ENCODE measurements around the gene ZNF165. TPM values are rescaled to one million over a fixed set of nuclear protein-coding genes. Genes with fewer than 3 reads are reported as not detected.

ZNF165 gene
- total RNA-seq, 4 donors from 2014 or later, result 1.7 to 6.9 (median 2.2) TPM

DNA sequence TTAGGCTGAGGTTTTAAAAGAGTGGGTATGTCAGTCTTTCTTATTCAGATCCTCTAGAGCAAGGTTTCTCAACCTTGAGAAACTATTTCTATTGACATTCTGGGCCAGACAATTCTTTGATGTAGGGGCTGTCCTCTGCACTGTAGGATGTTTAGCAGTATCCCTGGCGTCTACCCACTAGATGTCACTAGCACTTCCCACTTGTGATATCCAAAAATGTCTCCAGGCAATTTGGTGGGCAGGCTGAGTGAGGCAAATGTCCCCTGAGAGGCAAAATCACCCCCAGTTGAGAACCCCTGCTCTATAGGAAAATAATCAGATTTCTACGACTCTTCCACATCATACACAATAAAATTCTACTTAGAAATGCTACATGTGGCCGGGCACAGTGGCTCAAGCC is 53.6 kb downstream of the ZNF165 start:
- Histone ChIP-seq H3K27me3 (no peaks in the 10 kb centered on the region), H3K4me3 (no peak overlapping the region), H3K36me3 (peaks cover 0 to 22% (median 0%) of the 10 kb centered on the region in 3 donors), H3K27ac (no peak overlapping the region), H3K4me1 (peaks cover 6 to 36% (median 9%) of the 10 kb centered on the region in 3 donors), H3K9me3 (no peaks in the 10 kb centered on the region)
- no peak for TF ChIP-seq POLR2A (IDR thresholded peaks at IDR 0.05)
- TF ChIP-seq, protein P1, sequence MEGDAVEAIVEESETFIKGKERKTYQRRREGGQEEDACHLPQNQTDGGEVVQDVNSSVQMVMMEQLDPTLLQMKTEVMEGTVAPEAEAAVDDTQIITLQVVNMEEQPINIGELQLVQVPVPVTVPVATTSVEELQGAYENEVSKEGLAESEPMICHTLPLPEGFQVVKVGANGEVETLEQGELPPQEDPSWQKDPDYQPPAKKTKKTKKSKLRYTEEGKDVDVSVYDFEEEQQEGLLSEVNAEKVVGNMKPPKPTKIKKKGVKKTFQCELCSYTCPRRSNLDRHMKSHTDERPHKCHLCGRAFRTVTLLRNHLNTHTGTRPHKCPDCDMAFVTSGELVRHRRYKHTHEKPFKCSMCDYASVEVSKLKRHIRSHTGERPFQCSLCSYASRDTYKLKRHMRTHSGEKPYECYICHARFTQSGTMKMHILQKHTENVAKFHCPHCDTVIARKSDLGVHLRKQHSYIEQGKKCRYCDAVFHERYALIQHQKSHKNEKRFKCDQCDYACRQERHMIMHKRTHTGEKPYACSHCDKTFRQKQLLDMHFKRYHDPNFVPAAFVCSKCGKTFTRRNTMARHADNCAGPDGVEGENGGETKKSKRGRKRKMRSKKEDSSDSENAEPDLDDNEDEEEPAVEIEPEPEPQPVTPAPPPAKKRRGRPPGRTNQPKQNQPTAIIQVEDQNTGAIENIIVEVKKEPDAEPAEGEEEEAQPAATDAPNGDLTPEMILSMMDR (IDR thresholded peaks at IDR 0.05), result peak in 2 of 6 experiments; percentile 19 to 21
- DNase-seq, result no peak
- 52 to 55% methylated on average over 3 of the region's 3 CpGs for WGBS, 2 donors
- intact Hi-C loops (cut with DNase I), result loop anchor here (10.0 kb wide), 1 partner anchor 221 kb away; no protein-coding TSS in a partner anchor

DNA sequence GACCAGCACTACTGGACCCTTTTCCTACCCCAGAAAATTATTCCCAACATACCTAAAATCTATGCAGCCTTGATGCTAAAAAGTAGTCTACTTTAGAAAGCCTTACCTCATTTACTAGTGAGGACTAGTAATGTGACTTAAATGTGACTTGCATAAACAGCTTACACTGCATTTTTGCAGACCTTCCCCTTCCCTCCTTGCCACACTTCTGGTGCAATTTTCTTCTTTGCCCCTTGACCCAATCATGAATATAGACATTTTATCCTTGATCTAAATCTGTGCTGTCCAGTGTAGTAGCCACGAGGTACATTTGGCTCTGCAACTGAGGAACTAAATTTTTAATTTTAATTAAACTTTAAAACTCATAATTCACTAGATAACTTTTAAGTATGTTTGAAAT is 54.3 kb downstream of the ZNF165 start:
- 53 to 74% methylated on average over 1 of the region's 1 CpG for WGBS, 2 donors

DNA sequence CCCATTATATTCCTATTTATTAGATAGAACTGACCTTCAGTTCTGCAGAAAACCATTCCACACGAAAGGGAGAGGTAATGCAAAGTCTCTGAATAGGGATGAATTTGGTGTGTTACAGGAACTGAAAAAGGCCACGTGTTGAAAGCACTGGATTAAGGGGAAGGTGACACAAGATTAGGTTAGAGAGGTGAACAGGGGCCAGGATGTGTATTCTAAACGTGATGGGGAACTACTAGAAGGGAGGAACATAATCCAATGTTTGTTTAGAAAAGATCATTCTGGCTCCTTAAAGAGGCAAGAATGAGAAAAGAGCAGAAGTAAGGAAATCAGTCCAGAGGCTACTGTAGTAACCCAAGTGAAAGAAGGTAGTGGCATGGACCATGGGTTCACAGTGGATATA is 55.0 kb downstream of the ZNF165 start:
- H3K4me3 ChIP-seq, result no peak overlapping the region
- H3K27me3 ChIP-seq, result no peaks in the 10 kb centered on the region

More for the DNA sequence above, 54.3 kb downstream of the ZNF165 start:
- H3K4me1 ChIP-seq, result peaks cover 6 to 36% (median 9%) of the 10 kb centered on the region in 3 donors
- H3K36me3 ChIP-seq, result peaks cover 0 to 15% (median 0%) of the 10 kb centered on the region in 3 donors
- DNase-seq, result no peak
- no peak overlapping the region for H3K4me3 ChIP-seq
- no peak overlapping the region for H3K27ac ChIP-seq
- TF ChIP-seq, protein P1 (IDR thresholded peaks at IDR 0.05), result no peak
- TF ChIP-seq POLR2A (IDR thresholded peaks at IDR 0.05), result no peak
- no peaks in the 10 kb centered on the region for H3K27me3 ChIP-seq
- intact Hi-C loops (cut with DNase I), result loop anchor here (10.0 kb wide), 1 partner anchor 220 kb away; no protein-coding TSS in a partner anchor
- H3K9me3 ChIP-seq, result no peaks in the 10 kb centered on the region

DNA sequence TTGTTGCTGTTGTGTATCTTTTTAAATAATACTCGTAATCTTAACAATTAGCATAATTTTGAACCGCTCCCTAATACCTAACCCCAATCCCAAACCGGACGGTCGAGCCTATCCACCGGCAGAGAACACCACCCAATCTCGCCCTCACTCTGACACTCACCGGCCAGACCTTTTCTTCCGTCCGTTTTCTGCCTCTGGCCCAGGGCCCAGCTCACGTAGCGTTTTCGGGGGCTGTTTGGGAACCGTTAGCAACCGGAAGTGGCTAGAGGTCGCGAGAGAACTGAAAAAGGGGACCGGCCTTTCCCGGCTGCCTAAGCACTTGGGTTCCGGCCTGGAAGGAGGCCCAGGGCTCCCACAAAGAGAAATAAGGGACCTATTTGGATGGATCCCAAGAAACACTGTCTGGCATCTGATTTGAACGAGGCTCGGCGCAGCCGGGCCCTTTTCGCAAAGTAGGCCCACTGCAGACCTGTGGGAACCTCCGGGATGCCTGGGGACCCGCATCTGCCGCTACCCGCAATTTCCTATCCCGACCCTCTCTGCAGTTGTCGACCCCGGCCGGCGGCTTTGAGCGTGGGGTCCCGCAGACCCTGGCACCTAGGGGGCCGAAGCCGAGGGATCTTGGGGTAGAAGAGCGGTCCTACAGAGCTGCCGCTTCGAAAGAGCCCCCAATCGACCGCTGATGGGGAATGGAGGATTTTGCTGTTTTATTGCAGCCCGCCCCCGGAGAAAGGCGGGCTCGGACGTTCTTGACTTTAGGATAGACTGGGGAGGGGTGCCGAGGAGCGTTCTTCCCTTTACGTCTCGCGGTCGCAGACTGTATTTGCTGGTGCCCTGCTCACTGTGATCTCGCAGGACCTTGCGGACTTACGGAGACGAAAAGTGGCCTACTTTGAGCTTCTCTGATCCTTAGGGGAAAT is 56.5 kb downstream of the ZNF165 start:
- peaks cover 6 to 48% (median 17%) of the 10 kb centered on the region in 3 donors for H3K4me1 ChIP-seq
- TF ChIP-seq, protein P1 (IDR thresholded peaks at IDR 0.05), result peak in 1 of 6 experiments; percentile 21
- peak in 2 of 4 donors; percentile 28 to 41 for TF ChIP-seq POLR2A (IDR thresholded peaks at IDR 0.05)
- intact Hi-C loops (cut with DNase I), result loop anchor here (10.0 kb wide), 1 partner anchor 218 kb away; no protein-coding TSS in a partner anchor

More for the DNA sequence above, 55.0 kb downstream of the ZNF165 start:
- TF ChIP-seq, protein P1 (IDR thresholded peaks at IDR 0.05), result no peak
- no peak for TF ChIP-seq POLR2A (IDR thresholded peaks at IDR 0.05)
- WGBS, 2 donors, result 16 to 20% methylated on average over 3 of the region's 3 CpGs
- Histone ChIP-seq H3K4me1 (peaks cover 6 to 38% (median 9%) of the 10 kb centered on the region in 3 donors), H3K36me3 (peaks cover 0 to 8% (median 0%) of the 10 kb centered on the region in 3 donors), H3K27ac (peak overlapping the region in 1 of 4 donors; percentile 90), H3K9me3 (no peaks in the 10 kb centered on the region)
- no peak for DNase-seq
- intact Hi-C loops (cut with DNase I), result loop anchor here (10.0 kb wide), 1 partner anchor 219 kb away; no protein-coding TSS in a partner anchor

More for the DNA sequence above, 56.5 kb downstream of the ZNF165 start:
- DNase-seq, result peak; percentile 38
- Histone ChIP-seq H3K4me3 (peak overlapping the region; percentile 58 to 88 (median 72)), H3K27me3 (no peaks in the 10 kb centered on the region), H3K36me3 (no peaks in the 10 kb centered on the region), H3K27ac (peak overlapping the region; percentile 82 to 95 (median 90)), H3K9me3 (no peaks in the 10 kb centered on the region)
- 0 to 1% methylated on average over 24 to 36 of the region's 58 CpGs for WGBS, 2 donors

All from esophagus squamous epithelium (tissue), 5 donors.